ENCODE results near the gene PREB. TPM values are rescaled to one million over a fixed set of nuclear protein-coding genes. Genes with fewer than 3 reads are reported as not detected.

PREB gene
- total and polyA plus RNA-seq, 2 experiments from 2014 or later = 69.2 to 90.3 TPM

DNA sequence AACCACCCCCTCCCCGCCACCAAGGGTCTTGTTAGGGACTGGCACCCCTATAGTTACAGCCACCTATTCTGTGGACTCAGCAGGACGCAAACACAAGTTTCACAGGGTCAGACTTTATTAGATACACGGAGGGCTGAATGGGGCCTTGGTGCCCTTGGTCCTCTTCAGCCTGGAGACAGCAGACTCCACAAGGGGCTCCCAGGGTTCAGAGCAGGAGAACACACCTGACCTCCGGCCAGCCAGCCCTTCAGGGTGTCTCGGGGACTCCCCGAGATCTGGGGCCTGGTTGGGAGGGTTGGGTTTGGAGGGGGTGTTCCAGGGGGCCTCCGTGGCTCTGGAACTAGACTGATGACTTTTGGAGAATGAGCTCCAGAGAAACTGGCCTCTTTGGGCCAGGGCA is 2.3 kb upstream of the PREB start:
- Histone ChIP-seq H2AFZ (no peak overlapping the region), H3K36me3 (replicated peaks; ENCODE audit: insufficient read depth, low read depth) (no peaks in the 10 kb centered on the region), H3K9me3 (ENCODE audit: low read depth) (no peaks in the 10 kb centered on the region), H3K79me2 (peaks cover 19% of the 10 kb centered on the region), H4K20me1 (ENCODE audit: insufficient read depth, poor library complexity, severe bottlenecking) (peaks cover 9% of the 10 kb centered on the region), H3K4me3 (no peak overlapping the region), H3K4me2 (no peak overlapping the region), H3K27me3 (no peaks in the 10 kb centered on the region), H3K27ac (no peak overlapping the region), H3K4me1 (ENCODE audit: insufficient read depth) (peaks cover 10% of the 10 kb centered on the region), H3K9me2 (replicated peaks; ENCODE audit: insufficient read depth) (no peaks in the 10 kb centered on the region)
- TF ChIP-seq, protein P1, sequence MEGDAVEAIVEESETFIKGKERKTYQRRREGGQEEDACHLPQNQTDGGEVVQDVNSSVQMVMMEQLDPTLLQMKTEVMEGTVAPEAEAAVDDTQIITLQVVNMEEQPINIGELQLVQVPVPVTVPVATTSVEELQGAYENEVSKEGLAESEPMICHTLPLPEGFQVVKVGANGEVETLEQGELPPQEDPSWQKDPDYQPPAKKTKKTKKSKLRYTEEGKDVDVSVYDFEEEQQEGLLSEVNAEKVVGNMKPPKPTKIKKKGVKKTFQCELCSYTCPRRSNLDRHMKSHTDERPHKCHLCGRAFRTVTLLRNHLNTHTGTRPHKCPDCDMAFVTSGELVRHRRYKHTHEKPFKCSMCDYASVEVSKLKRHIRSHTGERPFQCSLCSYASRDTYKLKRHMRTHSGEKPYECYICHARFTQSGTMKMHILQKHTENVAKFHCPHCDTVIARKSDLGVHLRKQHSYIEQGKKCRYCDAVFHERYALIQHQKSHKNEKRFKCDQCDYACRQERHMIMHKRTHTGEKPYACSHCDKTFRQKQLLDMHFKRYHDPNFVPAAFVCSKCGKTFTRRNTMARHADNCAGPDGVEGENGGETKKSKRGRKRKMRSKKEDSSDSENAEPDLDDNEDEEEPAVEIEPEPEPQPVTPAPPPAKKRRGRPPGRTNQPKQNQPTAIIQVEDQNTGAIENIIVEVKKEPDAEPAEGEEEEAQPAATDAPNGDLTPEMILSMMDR (IDR thresholded peaks at IDR 0.05; ENCODE audit: poor library complexity) = no peak
- TF ChIP-seq EZH2phosphoT487 (IDR thresholded peaks at IDR 0.05; ENCODE audit: low read depth, severe bottlenecking, unreplicated experiment) = no peak
- no peak for TF ChIP-seq EZH2 (IDR thresholded peaks at IDR 0.05; ENCODE audit: borderline replicate concordance)
- DNase-seq (ENCODE audit: low spot score) = no peak
- 97% methylated on average over 7 of the region's 7 CpGs for WGBS (ENCODE audit: low lambda C conversion rate, missing lambda C conversion rate)

DNA sequence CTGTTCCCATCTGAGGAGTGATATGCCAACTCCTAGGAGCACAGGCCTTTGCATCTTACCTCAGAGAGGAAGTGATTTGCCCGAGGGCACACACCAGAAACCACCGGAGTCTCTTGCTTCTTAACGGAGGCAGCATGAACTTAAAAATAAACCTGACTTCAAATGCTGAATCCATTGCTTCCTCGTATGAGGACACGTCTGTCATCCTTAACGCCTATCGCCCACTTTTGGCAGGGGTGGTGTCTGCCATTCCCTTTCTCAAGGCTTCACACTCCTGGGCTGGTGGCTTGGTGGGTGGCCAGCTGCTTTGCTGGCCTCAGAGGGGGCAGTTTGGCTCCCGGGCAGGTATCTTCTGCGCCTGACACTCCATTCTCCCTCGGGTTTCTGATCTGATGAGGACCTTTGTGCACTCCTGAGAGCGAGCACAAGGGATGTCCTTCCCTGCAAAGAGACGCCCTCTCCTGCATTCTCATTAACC is 1.1 kb upstream of the PREB start:
- Histone ChIP-seq H4K20me1 (ENCODE audit: insufficient read depth, poor library complexity, severe bottlenecking) (peaks cover 9% of the 10 kb centered on the region), H3K27me3 (no peaks in the 10 kb centered on the region), H3K4me3 (no peak overlapping the region), H3K9me3 (ENCODE audit: low read depth) (no peaks in the 10 kb centered on the region), H3K36me3 (replicated peaks; ENCODE audit: insufficient read depth, low read depth) (no peaks in the 10 kb centered on the region), H3K27ac (no peak overlapping the region), H3K9me2 (replicated peaks; ENCODE audit: insufficient read depth) (no peaks in the 10 kb centered on the region), H3K79me2 (peaks cover 19% of the 10 kb centered on the region), H3K4me1 (ENCODE audit: insufficient read depth) (peaks cover 10% of the 10 kb centered on the region), H3K4me2 (no peak overlapping the region), H2AFZ (no peak overlapping the region)
- no peak for DNase-seq (ENCODE audit: low spot score)
- TF ChIP-seq EZH2phosphoT487 (IDR thresholded peaks at IDR 0.05; ENCODE audit: low read depth, severe bottlenecking, unreplicated experiment) (no peak), EZH2 (IDR thresholded peaks at IDR 0.05; ENCODE audit: borderline replicate concordance) (no peak)
- TF ChIP-seq, protein P1 (IDR thresholded peaks at IDR 0.05; ENCODE audit: poor library complexity) = no peak
- 90% methylated on average over 12 of the region's 12 CpGs for WGBS (ENCODE audit: low lambda C conversion rate, missing lambda C conversion rate)

DNA sequence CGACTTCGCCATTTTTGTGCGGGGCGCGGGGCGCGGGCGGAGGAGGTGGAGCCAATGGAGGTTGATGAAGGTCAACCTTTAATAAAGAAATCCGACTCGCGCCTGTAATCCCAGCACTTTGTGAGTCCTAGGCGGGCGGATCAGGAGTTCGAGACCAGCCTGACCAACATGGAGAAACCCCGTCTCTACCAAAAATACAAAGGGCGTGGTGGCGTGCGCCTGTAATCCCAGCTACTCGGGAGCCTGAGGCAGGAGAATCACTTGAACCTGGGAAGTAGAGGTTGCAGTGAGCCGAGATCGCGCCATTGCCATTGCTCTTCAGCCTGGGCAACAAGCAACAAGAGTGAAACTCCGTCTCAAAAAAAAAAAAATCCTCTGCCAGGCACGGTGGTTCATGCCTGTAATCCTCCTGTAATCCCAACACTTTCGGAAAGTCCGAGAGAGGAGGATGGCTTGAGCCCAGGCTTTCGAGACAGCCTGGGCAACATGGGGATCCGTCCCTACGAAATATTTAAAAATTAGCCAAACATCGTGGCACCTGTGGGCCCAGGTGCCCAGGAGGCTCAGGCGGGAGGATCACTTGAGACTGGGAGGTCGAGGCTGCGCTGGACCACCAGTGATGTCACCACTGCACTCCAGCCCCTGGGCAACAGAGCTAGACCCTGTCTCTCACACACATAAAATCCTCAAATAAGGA is 493 bp upstream of the PREB start:
- no peak for DNase-seq (ENCODE audit: low spot score)
- Histone ChIP-seq H3K9me2 (replicated peaks; ENCODE audit: insufficient read depth) (no peaks in the 10 kb centered on the region), H3K27ac (peak overlapping the region; percentile 31), H3K27me3 (no peaks in the 10 kb centered on the region), H3K4me2 (peak overlapping the region; percentile 54), H3K4me3 (no peak overlapping the region), H2AFZ (peak overlapping the region; percentile 70), H3K9me3 (ENCODE audit: low read depth) (no peaks in the 10 kb centered on the region), H3K36me3 (replicated peaks; ENCODE audit: insufficient read depth, low read depth) (no peaks in the 10 kb centered on the region), H4K20me1 (ENCODE audit: insufficient read depth, poor library complexity, severe bottlenecking) (peaks cover 9% of the 10 kb centered on the region), H3K4me1 (ENCODE audit: insufficient read depth) (peaks cover 10% of the 10 kb centered on the region), H3K79me2 (peaks cover 19% of the 10 kb centered on the region)
- TF ChIP-seq EZH2 (IDR thresholded peaks at IDR 0.05; ENCODE audit: borderline replicate concordance) (no peak), EZH2phosphoT487 (IDR thresholded peaks at IDR 0.05; ENCODE audit: low read depth, severe bottlenecking, unreplicated experiment) (no peak)
- TF ChIP-seq, protein P1 (IDR thresholded peaks at IDR 0.05; ENCODE audit: poor library complexity) = no peak
- 57% methylated on average over 32 of the region's 33 CpGs for WGBS (ENCODE audit: low lambda C conversion rate, missing lambda C conversion rate)

Data from hepatocyte (in vitro differentiated cells).